Measurements from ENCODE around the gene EIF4EBP3.

- TF ChIP-seq, protein P1, sequence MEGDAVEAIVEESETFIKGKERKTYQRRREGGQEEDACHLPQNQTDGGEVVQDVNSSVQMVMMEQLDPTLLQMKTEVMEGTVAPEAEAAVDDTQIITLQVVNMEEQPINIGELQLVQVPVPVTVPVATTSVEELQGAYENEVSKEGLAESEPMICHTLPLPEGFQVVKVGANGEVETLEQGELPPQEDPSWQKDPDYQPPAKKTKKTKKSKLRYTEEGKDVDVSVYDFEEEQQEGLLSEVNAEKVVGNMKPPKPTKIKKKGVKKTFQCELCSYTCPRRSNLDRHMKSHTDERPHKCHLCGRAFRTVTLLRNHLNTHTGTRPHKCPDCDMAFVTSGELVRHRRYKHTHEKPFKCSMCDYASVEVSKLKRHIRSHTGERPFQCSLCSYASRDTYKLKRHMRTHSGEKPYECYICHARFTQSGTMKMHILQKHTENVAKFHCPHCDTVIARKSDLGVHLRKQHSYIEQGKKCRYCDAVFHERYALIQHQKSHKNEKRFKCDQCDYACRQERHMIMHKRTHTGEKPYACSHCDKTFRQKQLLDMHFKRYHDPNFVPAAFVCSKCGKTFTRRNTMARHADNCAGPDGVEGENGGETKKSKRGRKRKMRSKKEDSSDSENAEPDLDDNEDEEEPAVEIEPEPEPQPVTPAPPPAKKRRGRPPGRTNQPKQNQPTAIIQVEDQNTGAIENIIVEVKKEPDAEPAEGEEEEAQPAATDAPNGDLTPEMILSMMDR (optimal IDR thresholded peaks at IDR 0.05 in 1 of 3, IDR thresholded peaks at IDR 0.05 in 1 of 3, conservative IDR thresholded peaks at IDR 0.05 in 1 of 3; ENCODE audit: extremely low read depth in 1 of 3, insufficient read depth in 2 of 3, low read length in 3 of 3), result no peak
- no peak for TF ChIP-seq EZH2 (IDR thresholded peaks at IDR 0.05; ENCODE audit: low read length)
Measured at GRCh38 chr5:140498591-140498990, 48.9 kb upstream of the EIF4EBP3 start.

Data from keratinocyte (primary cell).